Adrenal gland (tissue), 12 donors: ENCODE results near the gene SUOX. TPM values are rescaled to one million over a fixed set of nuclear protein-coding genes. Genes with fewer than 3 reads are reported as not detected.
A peak's percentile ranks its signal among the peaks of the same experiment; 100 is the strongest.

ENCODE experiments used
- DNase-seq, 7 donors: peaks; one replicate each; pipeline ENCODE4 v3.0.0-alpha.2; 2019 to 2020
- H3K27ac ChIP-seq, 5 donors: fragments of 200-600 bp; sonication (generic) in 4 of 5; 1 replicate in 3 of 5; 2 replicates in 2 of 5; pipeline versions ENCODE4 v1.5.1 to v1.8.0; 2016 to 2020; ENCODE audit warnings: mild to moderate bottlenecking in 1 of 5
- H3K27me3 ChIP-seq: fragments of 200-600 bp; 2 replicates; pipeline ENCODE4 v1.8.0; 2021
- H3K36me3 ChIP-seq, 2 donors: fragments of 200-600 bp; replicated peaks in 1 of 2; 1 replicate in 1 of 2; 2 replicates in 1 of 2; pipeline versions ENCODE4 v1.5.1 to v1.8.0; 2018 to 2022
- H3K4me1 ChIP-seq, 2 donors: fragments of 200-600 bp; replicated peaks in 1 of 2; 1 replicate in 1 of 2; 2 replicates in 1 of 2; pipeline versions ENCODE4 v1.5.1 to v1.8.0; 2018 to 2021
- H3K4me3 ChIP-seq, 4 donors: fragments of 200-600 bp; sonication (generic) in 3 of 4; one replicate each; pipeline ENCODE4 v1.5.1; 2016 to 2018
- H3K9me3 ChIP-seq, 3 donors: fragments of 200-600 bp; sonication (generic) in 1 of 3; replicated peaks in 1 of 3; 1 replicate in 2 of 3; 2 replicates in 1 of 3; pipeline versions ENCODE4 v1.5.1 to v1.8.0; 2016 to 2021
- POLR2A ChIP-seq, 2 donors: fragments of 450-650 bp; IDR thresholded peaks; one replicate each; pipeline ENCODE4 v1.6.1; 2017; ENCODE audit warnings: antibody characterized with exemption in 2 of 2, mild to moderate bottlenecking in 2 of 2, moderate library complexity in 1 of 2
- WGBS, 4 donors: extraction: QIAGEN DNeasy Blood & Tissue Kit in 2 of 4; methylation state at CpG; one replicate each; pipeline versions ENCODE4 v1.1.5 to v1.1.7; 2013 to 2017; 5-methylcytosine and 5-hydroxymethylcytosine counted together
- intact Hi-C, 2 donors: fragments of 100-400 bp; cut with DNase I; formaldehyde crosslinking; loops; one replicate each; pipeline versions ENCODE4 v1.14.1 to v1.15.0; 2022 to 2023
- polyA plus RNA-seq, 3 donors: library from polyadenylated mRNA; stranded (reverse); fragments of 200-250 nt in 2 of 3; fragments of 350-450 nt in 1 of 3; fragmentation: Illumina TruSeq in 1 of 3; extraction: RNeasy Lipid Tissue Mini Kit (QIAGEN cat#74804) in 1 of 3; gene quantifications; one replicate each; pipeline ENCODE4 v1.2.3, GENCODE V29; 2013 to 2014
- total RNA-seq, 9 donors: library from RNA; depleted of rRNA in 4 of 9; stranded (reverse); fragments of >200 nt in 4 of 9; fragments of 120-200 nt in 1 of 9; fragmentation: NEBNext Ultra II Directional in 1 of 9; extraction: Animal tissue kit (Norgen Biotek cat#: 25700) in 1 of 9; gene quantifications; one replicate each; pipeline versions ENCODE4 v1.1.0 to v1.2.4, GENCODE V29; 2013 to 2023
- TF ChIP-seq, protein P1 (sequence below), 6 experiments: fragments of 450-650 bp in 4 of 6; fragments of 200-600 bp in 2 of 6; sonication (generic) in 1 of 6; IDR thresholded peaks; 1 replicate in 5 of 6; 2 replicates in 1 of 6; pipeline versions ENCODE4 v1.5.1 to v1.8.0; 2016 to 2021; ENCODE audit warnings: antibody characterized with exemption in 6 of 6, mild to moderate bottlenecking in 2 of 6, moderate library complexity in 1 of 6
- donor health status: healthy with polysubstance abuse.
- donor health status: Bipolar disorder and iron deficiency.
- donor health status: DM: yes; HTN: yes; CAD: no.
- donor health status: DM: no; HTN: no; CAD: no.
- donor health status: DM: no; HTN: no; CAD: no.
- donor health status: DM: yes; HTN: yes; CAD: no.

Gene SUOX
- total and polyA plus RNA-seq, 12 donors = 27.7 to 72.6 (median 55.5) TPM

GRCh38 chr12:55972456-55972855 is 24.6 kb upstream of the SUOX start:
- Histone ChIP-seq H3K4me3 (peak overlapping the region in 3 of 4 donors; percentile 37 to 64 (median 39)), H3K4me1 (peaks cover 15 to 36% of the 10 kb centered on the region in 2 donors), H3K36me3 (no peaks in the 10 kb centered on the region), H3K9me3 (no peaks in the 10 kb centered on the region), H3K27ac (peak overlapping the region; percentile 86 to 95 (median 91)), H3K27me3 (no peaks in the 10 kb centered on the region)
- 7 to 27% (median 19%) methylated on average over 1 of the region's 1 CpG for WGBS, 4 donors
- no peak for DNase-seq
- TF ChIP-seq, protein P1, sequence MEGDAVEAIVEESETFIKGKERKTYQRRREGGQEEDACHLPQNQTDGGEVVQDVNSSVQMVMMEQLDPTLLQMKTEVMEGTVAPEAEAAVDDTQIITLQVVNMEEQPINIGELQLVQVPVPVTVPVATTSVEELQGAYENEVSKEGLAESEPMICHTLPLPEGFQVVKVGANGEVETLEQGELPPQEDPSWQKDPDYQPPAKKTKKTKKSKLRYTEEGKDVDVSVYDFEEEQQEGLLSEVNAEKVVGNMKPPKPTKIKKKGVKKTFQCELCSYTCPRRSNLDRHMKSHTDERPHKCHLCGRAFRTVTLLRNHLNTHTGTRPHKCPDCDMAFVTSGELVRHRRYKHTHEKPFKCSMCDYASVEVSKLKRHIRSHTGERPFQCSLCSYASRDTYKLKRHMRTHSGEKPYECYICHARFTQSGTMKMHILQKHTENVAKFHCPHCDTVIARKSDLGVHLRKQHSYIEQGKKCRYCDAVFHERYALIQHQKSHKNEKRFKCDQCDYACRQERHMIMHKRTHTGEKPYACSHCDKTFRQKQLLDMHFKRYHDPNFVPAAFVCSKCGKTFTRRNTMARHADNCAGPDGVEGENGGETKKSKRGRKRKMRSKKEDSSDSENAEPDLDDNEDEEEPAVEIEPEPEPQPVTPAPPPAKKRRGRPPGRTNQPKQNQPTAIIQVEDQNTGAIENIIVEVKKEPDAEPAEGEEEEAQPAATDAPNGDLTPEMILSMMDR (IDR thresholded peaks at IDR 0.05) = no peak
- TF ChIP-seq POLR2A (IDR thresholded peaks at IDR 0.05) = no peak
- intact Hi-C loops = no loop called here

- Histone ChIP-seq H3K27me3 (no peaks in the 10 kb centered on the region), H3K4me3 (peak overlapping the region; percentile 28 to 64 (median 38)), H3K9me3 (no peaks in the 10 kb centered on the region), H3K36me3 (no peaks in the 10 kb centered on the region), H3K27ac (peak overlapping the region; percentile 86 to 95 (median 91)), H3K4me1 (peaks cover 14 to 38% of the 10 kb centered on the region in 2 donors)
- TF ChIP-seq POLR2A (IDR thresholded peaks at IDR 0.05) = peak; percentile 86 to 94
- TF ChIP-seq, protein P1 (IDR thresholded peaks at IDR 0.05) = peak in 1 of 6 experiments; percentile 16
- intact Hi-C loops = no loop called here
- peak in 1 of 7 donors; percentile 19 for DNase-seq
- 0 to 1% (median 0%) methylated on average over 18 of the region's 18 CpGs for WGBS, 4 donors
Measured at GRCh38 chr12:55972911-55973598, 24.0 kb upstream of the SUOX start.

- H3K4me3 ChIP-seq = peak within 1 kb of the TSS; percentile 46 to 97 (median 87)
- H3K27me3 ChIP-seq = no peaks in the 10 kb centered on the region
- H3K36me3 ChIP-seq = no peaks in the 10 kb centered on the region
- H3K4me1 ChIP-seq = peaks cover 14 to 38% of the 10 kb centered on the region in 2 donors
- H3K9me3 ChIP-seq = no peaks in the 10 kb centered on the region
- peak; percentile 99 to 100 (median 100) for DNase-seq
- H3K27ac ChIP-seq = peak within 1 kb of the TSS; percentile 92 to 98 (median 95)
- intact Hi-C loops = no loop called here
- TF ChIP-seq POLR2A (IDR thresholded peaks at IDR 0.05) = peak; percentile 96 to 99
- TF ChIP-seq, protein P1 (IDR thresholded peaks at IDR 0.05) = peak in 3 of 6 experiments; percentile 25 to 45 (median 36)
- WGBS, 4 donors = 0 to 2% (median 0%) methylated on average over 18 to 39 of the region's 39 CpGs
Measured at GRCh38 chr12:55973599-55974307, 23.3 kb upstream of the SUOX start, which contains the start of gene RAB5B. TSS of gene RAB5B (plus strand) at chr12:55974078. CDS start at chr12:55986961, 12,883 bp downstream.

- peak overlapping the region; percentile 92 to 98 (median 95) for H3K27ac ChIP-seq
- H3K27me3 ChIP-seq = no peaks in the 10 kb centered on the region
- H3K36me3 ChIP-seq = peaks cover 0 to 1% of the 10 kb centered on the region in 2 donors
- no peak for TF ChIP-seq POLR2A (IDR thresholded peaks at IDR 0.05)
- intact Hi-C loops = no loop called here
- 0 to 1% (median 0%) methylated on average over 10 to 15 of the region's 15 CpGs for WGBS, 4 donors
- peaks cover 14 to 38% of the 10 kb centered on the region in 2 donors for H3K4me1 ChIP-seq
- DNase-seq = peak in 6 of 7 donors; percentile 62 to 82 (median 66)
- H3K9me3 ChIP-seq = no peaks in the 10 kb centered on the region
- peak overlapping the region; percentile 46 to 97 (median 87) for H3K4me3 ChIP-seq
Measured at GRCh38 chr12:55974308-55974730, 22.8 kb upstream of the SUOX start.
